GM12891 (cell line): Measurements from ENCODE around the gene SPTBN4.
A peak's percentile ranks its signal among the peaks of the same experiment; 100 is the strongest.
"Not testable (repeated sequence)": the region's sequence is repeated elsewhere in the genome, so short reads cannot be mapped to it uniquely, and the experiment has no call there.

Experiments
- DNase-seq: peaks from one replicate; pipeline ENCODE4 v3.0.0; 2011; ENCODE audit warnings: low spot score; ENCODE audit not compliant: insufficient read length
- FAIRE-seq: peaks from 2 replicates; lab custom pipeline; 2011; peaks lifted over from hg19 to GRCh38; lab: Jason Lieb, UNC
- PAX5 ChIP-seq: IDR thresholded peaks from 2 replicates; pipeline ENCODE4 v1.6.1; 2011; ENCODE audit warnings: low read length, moderate library complexity, mild to moderate bottlenecking; ENCODE audit not compliant: insufficient read depth, severe bottlenecking
- POLR2A ChIP-seq: IDR thresholded peaks from 2 replicates; pipeline ENCODE4 v1.6.1; 2011; ENCODE audit warnings: low read depth, low read length, control low read depth
- POLR2AphosphoS5 ChIP-seq: IDR thresholded peaks from 2 replicates; pipeline ENCODE4 v1.6.1; 2011; ENCODE audit warnings: low read depth, low read length, control low read depth
- POU2F2 ChIP-seq: IDR thresholded peaks from 2 replicates; pipeline ENCODE4 v1.6.1; 2011; ENCODE audit warnings: low read depth, mild to moderate bottlenecking, control low read depth, low read length, moderate library complexity
- SPI1 ChIP-seq: IDR thresholded peaks from 2 replicates; pipeline ENCODE4 v1.6.1; 2011; ENCODE audit warnings: low read depth, low read length, control low read depth
- TAF1 ChIP-seq: IDR thresholded peaks from 2 replicates; pipeline ENCODE4 v1.6.1; 2011; ENCODE audit warnings: low read depth, low read length, control low read depth

The SPTBN4 gene

DNA sequence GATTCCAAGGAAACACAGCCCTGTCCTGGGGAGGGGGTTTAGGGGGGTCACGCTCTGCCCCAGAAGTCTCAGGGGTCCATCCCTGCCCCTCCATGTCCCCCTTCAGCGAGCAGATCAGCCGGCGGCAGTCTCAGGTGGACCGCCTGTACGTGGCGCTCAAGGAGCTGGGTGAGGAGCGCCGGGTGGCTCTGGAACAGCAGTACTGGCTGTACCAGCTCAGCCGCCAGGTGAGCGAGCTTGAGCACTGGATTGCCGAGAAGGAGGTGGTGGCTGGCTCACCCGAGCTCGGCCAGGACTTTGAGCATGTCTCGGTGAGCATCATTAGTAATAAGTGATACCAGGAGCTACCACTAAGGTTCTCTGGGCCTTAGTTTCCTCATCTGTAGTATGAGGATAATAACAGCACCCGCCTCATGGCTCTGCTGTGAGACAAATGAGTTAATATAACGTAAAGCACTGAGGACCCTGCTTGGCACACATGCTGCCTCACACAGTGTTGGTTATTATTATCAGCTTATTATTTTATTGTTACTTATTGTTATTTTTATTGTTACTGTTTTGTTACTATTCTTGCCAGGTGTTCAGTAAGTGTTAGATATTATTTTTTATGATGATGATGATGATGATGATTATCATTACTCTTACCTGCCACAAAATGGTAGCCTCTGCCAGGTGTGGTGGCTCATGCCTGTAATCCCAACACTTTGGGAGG lies 89.3 kb downstream of the SPTBN4 start:
- TF ChIP-seq PAX5, result no peak
- no peak for TF ChIP-seq SPI1
- TF ChIP-seq POU2F2, result no peak
- TF ChIP-seq TAF1, result no peak
- no peak for TF ChIP-seq POLR2AphosphoS5
- TF ChIP-seq POLR2A, result no peak
- no peak for FAIRE-seq
- no peak for DNase-seq

DNA sequence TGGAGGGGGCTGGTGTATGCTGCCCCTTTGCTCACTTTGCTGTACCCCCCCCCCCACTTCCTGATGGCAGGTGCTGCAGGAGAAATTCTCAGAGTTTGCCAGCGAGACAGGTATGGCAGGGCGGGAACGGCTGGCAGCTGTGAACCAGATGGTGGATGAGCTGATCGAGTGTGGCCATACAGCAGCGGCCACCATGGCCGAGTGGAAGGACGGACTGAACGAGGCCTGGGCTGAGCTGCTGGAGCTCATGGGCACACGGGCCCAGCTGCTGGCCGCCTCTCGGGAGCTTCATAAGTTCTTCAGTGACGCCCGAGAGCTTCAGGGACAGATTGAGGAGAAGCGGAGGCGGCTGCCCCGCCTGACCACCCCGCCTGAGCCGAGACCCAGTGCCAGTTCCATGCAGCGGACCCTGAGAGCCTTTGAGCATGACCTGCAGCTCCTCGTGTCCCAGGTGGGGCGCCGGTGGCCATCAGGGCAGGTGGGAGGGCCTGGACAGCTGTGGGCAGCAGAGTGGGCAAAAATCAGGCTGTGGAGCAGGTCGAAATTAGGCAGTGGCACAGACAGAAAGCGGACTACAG lies 90.2 kb downstream of the SPTBN4 start:
- DNase-seq (no peak), FAIRE-seq (no peak)
- TF ChIP-seq PAX5, result no peak
- TF ChIP-seq POLR2A, result no peak
- TF ChIP-seq TAF1, result no peak
- no peak for TF ChIP-seq POU2F2

DNA sequence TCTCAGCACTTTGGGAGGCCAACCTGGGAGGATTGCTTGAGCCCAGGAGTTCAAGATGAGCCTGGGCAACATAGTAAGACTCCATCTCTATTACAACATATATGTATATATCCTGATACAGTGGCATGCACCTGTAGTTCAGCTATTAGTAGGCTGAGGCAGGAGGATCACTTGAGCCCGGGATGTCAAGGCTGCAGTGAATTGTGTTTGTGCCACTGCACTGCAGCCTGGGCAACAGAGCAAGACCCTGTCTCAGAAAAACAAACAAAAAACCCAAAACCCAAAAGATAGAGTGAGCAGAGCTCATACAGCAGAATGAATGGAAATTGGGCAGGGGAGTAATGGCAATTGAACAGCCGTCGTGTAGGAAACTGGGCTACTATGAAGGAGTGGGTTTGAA lies 92.6 kb downstream of the SPTBN4 start:
- FAIRE-seq (no peak), DNase-seq (no peak)

DNA sequence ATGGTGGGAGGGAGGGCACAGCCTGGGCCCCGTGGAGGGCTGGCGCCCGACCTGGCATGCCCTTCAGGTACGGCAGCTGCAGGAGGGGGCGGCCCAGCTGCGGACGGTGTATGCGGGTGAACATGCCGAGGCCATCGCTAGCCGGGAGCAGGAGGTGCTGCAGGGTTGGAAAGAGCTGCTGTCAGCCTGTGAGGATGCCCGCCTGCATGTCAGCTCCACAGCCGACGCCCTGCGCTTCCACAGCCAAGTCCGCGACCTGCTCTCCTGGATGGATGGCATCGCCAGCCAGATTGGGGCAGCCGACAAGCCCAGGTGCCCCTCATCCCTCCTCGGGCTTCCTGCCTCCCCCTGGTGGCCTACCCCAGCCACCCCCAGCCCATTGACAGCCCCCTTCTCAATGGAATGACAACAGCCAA lies 93.3 kb downstream of the SPTBN4 start:
- no peak for TF ChIP-seq PAX5
- TF ChIP-seq TAF1, result no peak
- TF ChIP-seq POU2F2, result no peak
- no peak for TF ChIP-seq POLR2AphosphoS5
- no peak for TF ChIP-seq SPI1
- no peak for TF ChIP-seq POLR2A
- FAIRE-seq (no peak), DNase-seq (no peak)

More for the DNA sequence above, 92.6 kb downstream of the SPTBN4 start:
- TF ChIP-seq SPI1 (no peak), POLR2AphosphoS5 (no peak)

GRCh38 chr19:40561947-40562346 lies 95.1 kb downstream of the SPTBN4 start:
- no peak for FAIRE-seq
- no peak for DNase-seq
- TF ChIP-seq SPI1 (peak; percentile 48), POLR2A (no peak)

GRCh38 chr19:40564535-40564934 lies 97.7 kb downstream of the SPTBN4 start:
- DNase-seq, FAIRE-seq: not testable (repeated sequence)

GRCh38 chr19:40565355-40565754 lies 98.6 kb downstream of the SPTBN4 start:
- DNase-seq, result no peak
- TF ChIP-seq POLR2AphosphoS5 (no peak), PAX5 (no peak), TAF1 (no peak), POU2F2 (no peak), POLR2A (no peak), SPI1 (no peak)
- no peak for FAIRE-seq

DNA sequence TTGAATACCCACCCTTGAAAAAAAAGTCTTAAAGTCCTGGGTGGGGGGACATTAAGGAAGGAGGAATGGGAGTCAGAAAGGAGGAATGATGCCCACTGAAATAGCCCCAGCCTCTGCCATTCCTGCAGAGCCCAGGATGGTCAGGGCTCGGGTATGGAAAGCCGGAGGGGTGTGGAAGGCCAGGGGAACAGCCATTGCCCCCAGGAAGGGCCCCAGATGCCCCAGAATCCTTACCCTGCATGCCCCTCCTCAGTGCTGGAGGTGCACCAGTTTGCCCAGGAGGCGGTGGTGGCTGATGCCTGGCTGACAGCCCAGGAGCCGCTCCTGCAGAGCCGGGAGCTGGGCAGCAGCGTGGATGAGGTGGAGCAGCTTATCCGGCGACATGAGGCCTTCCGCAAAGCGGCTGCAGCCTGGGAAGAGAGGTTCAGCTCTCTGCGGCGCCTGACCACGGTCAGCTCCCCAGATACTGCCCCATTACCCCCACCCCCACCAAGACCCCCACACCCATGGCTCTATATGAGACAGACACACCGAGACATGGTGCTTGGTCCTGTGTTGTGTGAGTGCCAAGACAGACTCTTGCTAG lies 99.2 kb downstream of the SPTBN4 start:
- FAIRE-seq (no peak), DNase-seq (no peak)
- TF ChIP-seq PAX5 (no peak), SPI1 (no peak), POU2F2 (no peak), POLR2AphosphoS5 (no peak), TAF1 (no peak), POLR2A (no peak)

- DNase-seq (no peak), FAIRE-seq (no peak)
- TF ChIP-seq PAX5 (no peak), SPI1 (no peak), POLR2AphosphoS5 (no peak), POU2F2 (no peak), TAF1 (no peak), POLR2A (no peak)
These were observed 100.4 kb downstream of the SPTBN4 start for GRCh38 chr19:40567040-40567749.

DNA sequence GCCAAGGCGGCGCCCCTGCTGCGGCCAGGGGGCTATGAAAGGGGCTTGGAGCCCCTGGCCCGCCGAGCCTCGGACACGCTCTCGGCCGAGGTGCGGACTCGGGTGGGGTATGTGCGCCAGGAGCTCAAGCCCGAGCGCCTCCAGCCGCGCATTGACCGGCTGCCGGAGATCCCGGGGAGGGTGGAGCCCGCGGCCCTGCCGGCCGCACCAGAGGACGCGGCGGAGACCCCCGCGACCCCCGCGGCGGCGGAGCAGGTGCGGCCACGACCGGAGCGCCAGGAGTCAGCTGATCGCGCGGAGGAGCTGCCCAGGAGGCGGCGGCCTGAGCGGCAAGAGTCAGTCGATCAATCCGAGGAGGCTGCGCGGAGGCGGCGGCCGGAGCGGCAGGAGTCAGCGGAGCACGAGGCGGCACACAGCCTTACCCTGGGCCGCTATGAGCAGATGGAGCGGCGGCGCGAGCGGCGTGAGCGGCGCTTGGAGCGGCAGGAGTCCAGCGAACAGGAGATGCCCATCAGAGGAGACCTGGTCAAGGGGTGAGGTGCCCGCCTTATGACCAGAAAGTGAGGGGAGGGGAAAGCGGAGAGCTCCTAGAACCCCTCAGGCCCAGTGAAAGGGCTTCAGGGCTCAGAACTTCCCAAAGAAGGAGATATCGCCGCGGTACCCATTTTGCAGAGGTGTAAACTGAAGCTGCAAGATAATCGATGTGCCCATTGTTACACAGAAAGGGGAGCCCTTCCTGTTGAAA lies 101.1 kb downstream of the SPTBN4 start:
- DNase-seq (no peak), FAIRE-seq (no peak)
- TF ChIP-seq TAF1, result no peak
- TF ChIP-seq PAX5, result no peak
- TF ChIP-seq POLR2A, result no peak
- TF ChIP-seq POLR2AphosphoS5, result no peak
- no peak for TF ChIP-seq SPI1
- no peak for TF ChIP-seq POU2F2
